ENCODE data around the gene APOA1.

APOA1 gene

GRCh38 chr11:116833816-116834534 is 3.4 kb downstream of the APOA1 start:
- no peak for DNase-seq (ENCODE audit: low read depth)

- DNase-seq (ENCODE audit: low read depth): no peak
These were observed 4.0 kb downstream of the APOA1 start for GRCh38 chr11:116833491-116833815.

GRCh38 chr11:116832350-116833290 is 4.8 kb downstream of the APOA1 start:
- DNase-seq (ENCODE audit: low read depth): no peak

GRCh38 chr11:116831790-116832349 is 5.6 kb downstream of the APOA1 start:
- DNase-seq (ENCODE audit: low read depth): no peak

- no peak for DNase-seq (ENCODE audit: low read depth)
These were observed 7.1 kb downstream of the APOA1 start for GRCh38 chr11:116830184-116830912.

- DNase-seq (ENCODE audit: low read depth): no peak
These were observed 7.8 kb downstream of the APOA1 start, which contains the start of gene APOC3 for GRCh38 chr11:116829525-116830183. Gene APOC3 (plus strand): TSS chr11:116829907. CDS start chr11:116830583, 676 bp downstream.

- DNase-seq (ENCODE audit: low read depth): no peak
These were observed 8.5 kb downstream of the APOA1 start for GRCh38 chr11:116828632-116829524.

GRCh38 chr11:116827461-116827860 is 10.0 kb downstream of the APOA1 start:
- DNase-seq (ENCODE audit: low read depth): no peak

GRCh38 chr11:116826751-116827431 is 10.5 kb downstream of the APOA1 start:
- no peak for DNase-seq (ENCODE audit: low read depth)

- DNase-seq (ENCODE audit: low read depth): no peak
These were observed 11.3 kb downstream of the APOA1 start for GRCh38 chr11:116825854-116826750.

GRCh38 chr11:116825434-116825833 is 12.0 kb downstream of the APOA1 start:
- DNase-seq (ENCODE audit: low read depth): no peak

- no peak for DNase-seq (ENCODE audit: low read depth)
These were observed 14.2 kb downstream of the APOA1 start, which contains the start of gene APOA4 for GRCh38 chr11:116823031-116823843. Gene APOA4 (minus strand): TSS chr11:116823304. CDS start chr11:116823191, 113 bp downstream.

- no peak for DNase-seq (ENCODE audit: low read depth)
These were observed 14.8 kb downstream of the APOA1 start for GRCh38 chr11:116822575-116822974.

GRCh38 chr11:116821050-116821918 is 16.1 kb downstream of the APOA1 start:
- DNase-seq (ENCODE audit: low read depth): no peak

- DNase-seq (ENCODE audit: low read depth): no peak
These were observed 18.4 kb downstream of the APOA1 start for GRCh38 chr11:116819049-116819448.

GRCh38 chr11:116814502-116814901 is 22.9 kb downstream of the APOA1 start:
- no peak for DNase-seq (ENCODE audit: low read depth)

Measured in T-helper 22 cell (primary cell).